Activated CD8-positive, alpha-beta T cell treated with anti-CD3 and anti-CD28 coated beads for 36 hours (primary cell): ENCODE measurements around the gene KRTAP4-6. TPM values are rescaled to one million over a fixed set of nuclear protein-coding genes. Genes with fewer than 3 reads are reported as not detected.
"Not testable (repeated sequence)": the region's sequence is repeated elsewhere in the genome, so short reads cannot be mapped to it uniquely, and the experiment has no call there.

Experiments
- ATAC-seq: fragments of 200-7000 bp; cut with Tn5 transposase; one replicate; pipeline ENCODE4 v1.10.0; 2021; ENCODE audit warnings: mild to moderate bottlenecking, moderate library complexity
- CTCF ChIA-PET: fragments of 350-600 bp; sonication (Branson Sonifier 250); formaldehyde crosslinking; loops from one replicate; lab custom pipeline; 2021; ENCODE audit warnings: antibody characterized with exemption; lab: Charles Lee
- POLR2A ChIA-PET: fragments of 350-600 bp; sonication (Branson Sonifier 250); formaldehyde crosslinking; loops from one replicate; lab custom pipeline; 2021; ENCODE audit warnings: antibody characterized with exemption; lab: Charles Lee
- DNase-seq: peaks from one replicate; pipeline ENCODE4 v3.0.0-alpha.2; 2020
- H3K27ac Mint-ChIP-seq: one replicate; pipeline ENCODE4 v1.8.0; 2021; ENCODE audit warnings: mild to moderate bottlenecking, mixed read lengths
- H3K27me3 Mint-ChIP-seq: one replicate; pipeline ENCODE4 v1.8.0; 2021; ENCODE audit warnings: mixed read lengths
- H3K36me3 Mint-ChIP-seq: one replicate; pipeline ENCODE4 v1.8.0; 2021; ENCODE audit warnings: low read depth, mixed read lengths
- H3K4me1 Mint-ChIP-seq: one replicate; pipeline ENCODE4 v1.8.0; 2021; ENCODE audit warnings: low read depth, mixed read lengths
- H3K4me3 Mint-ChIP-seq: one replicate; pipeline ENCODE4 v1.8.0; 2021; ENCODE audit warnings: mild to moderate bottlenecking, moderate library complexity, mixed read lengths
- H3K9me3 Mint-ChIP-seq: one replicate; pipeline ENCODE4 v1.8.0; 2021; ENCODE audit warnings: mixed read lengths
- CTCF ChIP-seq: fragments of 200-600 bp; IDR thresholded peaks from one replicate; pipeline ENCODE4 v1.8.0; 2022; ENCODE audit warnings: antibody characterized with exemption, mild to moderate bottlenecking
- intact Hi-C: fragments of 100-400 bp; cut with micrococcal nuclease; formaldehyde crosslinking; loops from one replicate; pipeline ENCODE4 v1.10.0; 2022
- total RNA-seq, 2 experiments: library from RNA; stranded (reverse); gene quantifications; one replicate each; pipeline ENCODE4 v1.2.3, GENCODE V29; 2021

KRTAP4-6 gene
- total RNA-seq, 2 experiments from 2014 or later: not detected

GRCh38 chr17:41153856-41154255 is 13.5 kb upstream of the KRTAP4-6 start:
- intact Hi-C loops: no loop called here
- H3K27me3 Mint-ChIP-seq: peaks cover 4% of the 10 kb centered on the region
- H3K4me1 Mint-ChIP-seq: no peaks in the 10 kb centered on the region
- ChIA-PET CTCF (no interaction called here), POLR2A (no interaction called here)
- H3K4me3 Mint-ChIP-seq: no peak overlapping the region
- TF ChIP-seq CTCF: no peak
- no peaks in the 10 kb centered on the region for H3K9me3 Mint-ChIP-seq
- ATAC-seq: no peak
- H3K36me3 Mint-ChIP-seq: no peaks in the 10 kb centered on the region
- no peak for DNase-seq
- no peak overlapping the region for H3K27ac Mint-ChIP-seq

- TF ChIP-seq CTCF: no peak
- DNase-seq (no peak), ATAC-seq (no peak)
- Mint-ChIP-seq H3K36me3 (no peaks in the 10 kb centered on the region), H3K4me3 (no peak overlapping the region), H3K4me1 (no peaks in the 10 kb centered on the region), H3K27ac (no peak overlapping the region), H3K9me3 (no peaks in the 10 kb centered on the region), H3K27me3 (peaks cover 2% of the 10 kb centered on the region)
- ChIA-PET POLR2A (no interaction called here), CTCF (no interaction called here)
- intact Hi-C loops: no loop called here
Measured at GRCh38 chr17:41151525-41151924, 11.2 kb upstream of the KRTAP4-6 start.

- ChIA-PET POLR2A (no interaction called here), CTCF (no interaction called here)
- Mint-ChIP-seq H3K9me3 (no peaks in the 10 kb centered on the region), H3K36me3 (no peaks in the 10 kb centered on the region), H3K4me3 (no peak overlapping the region), H3K27me3 (peaks cover 2% of the 10 kb centered on the region), H3K27ac (no peak overlapping the region), H3K4me1 (no peaks in the 10 kb centered on the region)
- intact Hi-C loops: no loop called here
- no peak for TF ChIP-seq CTCF
- ATAC-seq (no peak), DNase-seq (no peak)
Measured at GRCh38 chr17:41150026-41150425, 9.7 kb upstream of the KRTAP4-6 start.

- Mint-ChIP-seq H3K27ac (no peak within 1 kb of the TSS), H3K9me3 (no peaks in the 10 kb centered on the region), H3K36me3 (no peaks in the 10 kb centered on the region), H3K4me3 (no peak within 1 kb of the TSS), H3K27me3 (peaks cover 2% of the 10 kb centered on the region), H3K4me1 (no peaks in the 10 kb centered on the region)
- DNase-seq (no peak), ATAC-seq (no peak)
- intact Hi-C loops: no loop called here
- no peak for TF ChIP-seq CTCF
- POLR2A ChIA-PET: no interaction called here
- CTCF ChIA-PET: no interaction called here
Measured at GRCh38 chr17:41149652-41149985, 9.3 kb upstream of the KRTAP4-6 start, which contains the start of gene KRTAP4-5. KRTAP4-5 (minus strand) TSS chr17:41149825; CDS start chr17:41149767, 58 bp downstream.

- intact Hi-C loops, DNase-seq, H3K4me3 Mint-ChIP-seq, H3K27ac Mint-ChIP-seq, H3K9me3 Mint-ChIP-seq, H3K36me3 Mint-ChIP-seq, POLR2A ChIA-PET, H3K4me1 Mint-ChIP-seq, ATAC-seq, H3K27me3 Mint-ChIP-seq, CTCF ChIA-PET: not testable (repeated sequence)
Measured at GRCh38 chr17:41148971-41149651, 8.8 kb upstream of the KRTAP4-6 start.
